GM13977 (cell line): ENCODE results near the gene ASCL4.

Experiments
- DNase-seq: peaks from one replicate; pipeline ENCODE4 v3.0.0; 2012; ENCODE audit warnings: low spot score
- in situ Hi-C: fragments of 300-500 bp; cut with MboI; formaldehyde crosslinking; loops from one replicate; pipeline ENCODE4 v1.12.0; 2022; ENCODE audit warnings: low sequenced_read_pairs, low pct_unique_long_range_greater_than_20kb, mixed read lengths, inconsistent platforms; ENCODE audit not compliant: unreplicated experiment
- TF ChIP-seq, protein P1 (sequence below): IDR thresholded peaks from 2 replicates; pipeline ENCODE4 v1.5.1; 2012; ENCODE audit warnings: mild to moderate bottlenecking, control low read depth; ENCODE audit not compliant: insufficient read depth; ENCODE audit errors: extremely low read depth, missing control alignments

Gene ASCL4

DNA sequence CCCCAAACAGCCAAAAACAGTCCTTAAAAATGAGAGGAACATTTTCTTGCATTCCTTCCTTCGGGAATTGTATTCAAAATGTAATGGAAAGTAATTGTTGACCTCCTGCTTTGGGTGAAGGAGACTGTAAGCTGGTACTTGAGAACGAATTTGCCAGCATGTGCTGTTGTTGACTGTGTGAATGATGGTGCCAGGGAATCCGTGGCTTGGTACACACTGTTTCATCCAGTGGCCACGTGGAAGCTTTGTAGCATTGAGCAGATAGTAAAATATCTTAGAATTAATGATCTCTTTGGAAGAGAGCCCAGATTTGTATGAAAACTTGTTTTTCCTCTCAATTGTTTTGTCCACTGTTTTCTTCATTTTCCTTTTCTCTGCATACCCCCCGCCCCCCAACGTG is 1.7 kb downstream of the ASCL4 start:
- in situ Hi-C loops: no loop called here
- DNase-seq: no peak

DNA sequence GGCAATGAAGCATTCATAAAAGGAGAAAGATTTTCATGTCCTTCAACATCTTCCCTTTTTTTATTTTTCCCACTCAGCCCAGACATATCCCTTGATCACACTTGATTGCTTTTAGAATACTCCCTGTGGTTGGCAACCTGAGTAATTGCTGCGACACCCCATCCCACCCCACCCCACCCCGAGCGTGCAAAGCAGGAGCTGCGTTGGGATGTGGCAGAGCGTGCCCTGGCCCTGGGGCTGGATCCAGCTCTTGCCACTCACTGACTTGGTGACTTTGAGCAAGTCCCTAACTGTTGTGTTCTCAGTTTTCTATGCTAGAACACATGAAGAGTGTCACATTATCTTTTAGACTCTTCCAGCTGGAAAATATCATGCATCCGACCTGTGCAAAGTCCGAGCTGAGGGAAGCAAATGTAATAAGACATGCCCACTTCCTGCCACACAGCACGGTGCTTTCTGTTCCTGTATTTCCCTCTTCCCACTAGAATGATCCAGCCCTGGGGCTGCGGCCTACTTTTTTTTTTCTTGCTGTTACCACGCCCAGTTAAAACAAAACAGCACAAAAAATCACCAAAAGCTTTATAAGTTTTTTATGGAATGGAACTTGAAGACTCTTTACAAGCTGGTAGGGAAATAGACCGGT is 4.0 kb downstream of the ASCL4 start:
- TF ChIP-seq, protein P1, sequence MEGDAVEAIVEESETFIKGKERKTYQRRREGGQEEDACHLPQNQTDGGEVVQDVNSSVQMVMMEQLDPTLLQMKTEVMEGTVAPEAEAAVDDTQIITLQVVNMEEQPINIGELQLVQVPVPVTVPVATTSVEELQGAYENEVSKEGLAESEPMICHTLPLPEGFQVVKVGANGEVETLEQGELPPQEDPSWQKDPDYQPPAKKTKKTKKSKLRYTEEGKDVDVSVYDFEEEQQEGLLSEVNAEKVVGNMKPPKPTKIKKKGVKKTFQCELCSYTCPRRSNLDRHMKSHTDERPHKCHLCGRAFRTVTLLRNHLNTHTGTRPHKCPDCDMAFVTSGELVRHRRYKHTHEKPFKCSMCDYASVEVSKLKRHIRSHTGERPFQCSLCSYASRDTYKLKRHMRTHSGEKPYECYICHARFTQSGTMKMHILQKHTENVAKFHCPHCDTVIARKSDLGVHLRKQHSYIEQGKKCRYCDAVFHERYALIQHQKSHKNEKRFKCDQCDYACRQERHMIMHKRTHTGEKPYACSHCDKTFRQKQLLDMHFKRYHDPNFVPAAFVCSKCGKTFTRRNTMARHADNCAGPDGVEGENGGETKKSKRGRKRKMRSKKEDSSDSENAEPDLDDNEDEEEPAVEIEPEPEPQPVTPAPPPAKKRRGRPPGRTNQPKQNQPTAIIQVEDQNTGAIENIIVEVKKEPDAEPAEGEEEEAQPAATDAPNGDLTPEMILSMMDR: no peak
- in situ Hi-C loops: no loop called here
- DNase-seq: no peak

More for the DNA sequence above, 1.7 kb downstream of the ASCL4 start:
- TF ChIP-seq, protein P1: no peak

DNA sequence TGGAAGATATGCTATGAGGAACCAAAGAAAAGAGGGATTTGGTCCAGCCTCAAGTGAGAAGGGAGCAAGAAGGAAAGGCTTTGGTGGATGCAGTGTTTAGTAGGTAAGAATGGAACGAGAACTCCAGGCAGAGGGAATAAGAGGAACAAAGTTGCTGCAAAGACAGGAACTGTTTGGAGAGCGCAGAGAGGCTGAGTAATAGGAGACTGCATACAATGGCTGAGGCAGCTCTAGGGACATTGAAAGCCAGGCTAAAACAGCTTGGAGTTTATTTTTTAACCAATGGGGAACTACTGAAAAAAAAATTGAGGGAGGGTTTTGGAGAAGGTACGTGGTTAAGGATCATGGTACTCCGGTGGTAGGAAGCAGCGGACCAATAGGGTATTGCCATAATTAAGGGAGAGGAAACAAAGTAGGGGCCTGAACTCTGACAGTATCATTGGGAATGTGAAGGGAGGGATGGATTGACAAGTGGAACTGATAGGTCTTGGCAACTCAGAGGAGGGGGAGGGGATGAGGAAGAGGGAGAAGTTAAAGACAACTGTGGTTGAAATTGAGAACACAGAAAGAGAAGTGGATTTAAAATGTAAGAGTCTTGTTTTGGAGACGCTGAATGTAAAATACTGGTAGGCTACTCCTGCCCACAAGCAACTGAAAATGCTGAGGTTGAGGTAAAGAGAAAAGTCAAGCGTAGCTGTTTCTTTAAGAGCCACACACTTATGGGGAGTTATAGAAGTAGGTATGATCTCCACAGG is 4.8 kb downstream of the ASCL4 start:
- peak; percentile 65 for DNase-seq
- TF ChIP-seq, protein P1: no peak
- in situ Hi-C loops: no loop called here

DNA sequence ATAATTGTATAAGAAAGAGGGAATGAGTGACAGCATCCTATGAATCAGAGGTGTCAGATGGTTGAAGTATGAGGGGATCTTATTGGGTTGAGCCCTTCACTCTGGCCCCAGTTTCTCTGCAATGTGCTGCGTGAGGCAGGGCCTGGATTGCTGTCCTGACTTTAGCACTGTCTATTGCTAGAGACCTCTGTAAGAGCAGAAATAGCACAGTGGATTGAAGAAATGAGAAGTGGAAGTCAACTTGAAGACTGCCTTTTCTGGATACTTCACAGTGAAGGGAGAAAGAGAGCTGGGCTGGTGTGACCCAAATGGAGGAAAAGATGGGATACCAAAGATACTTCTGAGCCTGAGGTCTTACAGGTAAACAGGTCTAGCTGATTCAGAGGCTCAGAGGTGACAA is 5.8 kb downstream of the ASCL4 start:
- in situ Hi-C loops: no loop called here
- TF ChIP-seq, protein P1: no peak

DNA sequence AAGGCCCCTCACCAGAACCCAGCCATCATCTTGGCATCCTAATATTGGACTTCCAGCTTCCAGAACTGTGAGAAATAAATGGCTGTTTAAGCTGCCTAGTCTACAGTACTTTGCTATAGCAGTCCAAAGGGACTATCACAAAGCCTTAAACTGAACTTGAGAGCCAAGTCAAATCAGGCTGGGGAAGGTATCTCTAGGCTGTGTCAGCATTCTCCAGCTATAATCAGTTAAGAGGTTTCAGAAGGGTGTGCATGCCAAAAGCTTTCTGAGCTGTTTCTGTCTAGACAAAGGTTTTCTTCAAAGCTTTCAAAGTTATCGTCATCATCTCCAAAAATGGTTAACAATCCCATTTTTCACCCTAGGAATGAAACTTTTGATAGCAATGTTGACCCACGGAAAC is 7.6 kb downstream of the ASCL4 start:
- TF ChIP-seq, protein P1: no peak
- in situ Hi-C loops: no loop called here
- no peak for DNase-seq

More for the DNA sequence above, 5.8 kb downstream of the ASCL4 start:
- DNase-seq: no peak

DNA sequence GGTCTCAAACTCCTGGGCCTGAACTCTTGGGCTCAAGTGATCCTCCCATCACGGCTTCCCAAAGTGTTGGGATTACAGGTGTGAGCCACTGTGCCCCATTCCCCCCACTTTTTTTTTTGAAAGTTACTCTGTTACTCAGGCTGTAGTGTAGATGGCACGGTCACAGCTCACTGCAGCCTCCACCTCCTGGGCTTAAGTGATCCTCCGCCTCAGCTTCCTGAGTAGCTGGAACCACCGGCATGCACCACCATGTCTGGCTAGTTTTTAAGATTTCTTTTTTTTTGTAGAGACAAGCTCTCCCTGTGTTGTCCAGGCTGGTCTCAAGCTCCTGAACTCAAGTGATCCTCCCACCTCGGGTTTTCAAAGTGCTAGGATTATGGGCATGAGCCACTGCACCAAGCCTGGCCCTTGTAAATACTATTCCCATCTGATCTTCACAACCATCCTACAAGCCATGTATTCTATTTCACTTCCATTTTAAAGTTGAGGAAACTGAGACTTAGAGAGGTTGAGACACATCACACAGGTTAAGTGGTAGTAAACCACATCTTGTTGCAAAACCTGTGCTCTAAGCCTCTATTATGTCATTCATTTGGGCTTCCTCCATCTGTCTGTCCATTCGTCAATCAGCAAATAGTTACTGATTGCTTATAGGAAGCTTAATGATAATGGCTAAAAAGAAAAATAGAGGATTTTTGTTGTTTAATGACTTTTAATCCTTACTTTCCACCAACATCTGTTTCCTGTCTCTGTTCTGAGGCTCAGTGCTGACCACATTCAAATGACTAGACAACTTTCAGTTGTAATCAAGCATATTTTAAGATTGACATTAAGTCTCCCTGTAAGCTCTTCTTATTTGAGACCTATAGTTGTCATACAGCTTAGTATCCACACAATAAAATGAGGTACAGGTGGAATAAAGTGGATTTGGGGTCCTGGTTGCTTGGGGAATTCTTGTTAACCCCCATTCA is 9.2 kb downstream of the ASCL4 start:
- DNase-seq: no peak
- TF ChIP-seq, protein P1: no peak
- in situ Hi-C loops: no loop called here
